GM12892 (cell line): ENCODE data around the gene PRKAR1B.
"Not testable (repeated sequence)": the region's sequence is repeated elsewhere in the genome, so short reads cannot be mapped to it uniquely, and the experiment has no call there.

Experiments
- DNase-seq: peaks from one replicate; pipeline ENCODE4 v3.0.0; 2011; ENCODE audit not compliant: insufficient read length
- FAIRE-seq: peaks from 2 replicates; lab custom pipeline; 2011; peaks lifted over from hg19 to GRCh38; lab: Jason Lieb, UNC
- POLR2A ChIP-seq: IDR thresholded peaks from 2 replicates; pipeline ENCODE4 v1.6.1; 2011; ENCODE audit warnings: low read depth, low read length, control low read depth
- POLR2AphosphoS5 ChIP-seq: IDR thresholded peaks from 2 replicates; pipeline ENCODE4 v1.6.1; 2011; ENCODE audit warnings: low read depth, low read length, control low read depth
- TAF1 ChIP-seq: IDR thresholded peaks from 2 replicates; pipeline ENCODE4 v1.6.1; 2011; ENCODE audit warnings: low read depth, mild to moderate bottlenecking, control low read depth, low read length, borderline replicate concordance

The PRKAR1B gene

DNA sequence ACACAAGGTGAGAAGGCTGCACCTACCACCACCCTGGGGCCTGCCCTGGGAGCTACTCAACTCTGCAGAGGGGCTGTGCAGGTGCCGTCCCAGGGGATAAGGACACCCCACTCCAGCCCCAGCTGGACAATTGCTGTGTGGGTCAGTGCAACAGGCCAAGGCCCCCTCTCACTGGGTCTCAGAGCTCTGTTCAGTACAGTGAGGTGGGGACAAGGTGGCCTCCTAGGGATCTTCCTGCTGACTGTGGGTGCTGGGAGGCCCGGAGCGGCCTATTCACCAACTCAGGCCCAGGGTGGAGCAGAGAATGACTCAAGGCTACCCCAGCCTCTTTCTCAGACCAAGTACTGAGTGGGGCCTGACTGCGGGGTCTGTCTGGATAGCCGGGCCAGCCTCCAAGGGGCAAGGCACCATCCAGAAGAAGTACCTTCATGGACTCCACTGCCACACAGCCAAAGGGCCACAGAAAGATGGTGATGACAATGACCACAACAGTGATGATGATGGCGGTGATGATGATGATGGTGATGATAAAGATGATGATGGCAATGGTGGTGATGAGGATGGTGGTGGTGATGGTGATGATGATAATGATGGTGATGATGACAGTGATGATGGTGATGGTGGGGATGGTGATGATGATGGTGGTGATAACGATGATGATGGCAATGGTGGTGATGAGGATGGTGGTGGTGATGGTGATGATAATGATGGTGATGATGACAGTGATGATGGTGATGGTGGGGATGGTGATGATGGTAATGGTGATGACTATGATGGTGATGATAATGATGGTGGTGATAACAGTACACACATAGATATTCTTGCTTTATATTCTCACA is 60.4 kb downstream of the PRKAR1B start:
- DNase-seq (no peak), FAIRE-seq (no peak)
- TF ChIP-seq POLR2AphosphoS5, result no peak
- TF ChIP-seq TAF1, result no peak
- no peak for TF ChIP-seq POLR2A

- DNase-seq (no peak), FAIRE-seq (no peak)
Observed at GRCh38 chr7:665736-666453, 61.2 kb downstream of the PRKAR1B start.

GRCh38 chr7:664997-665735 is 61.9 kb downstream of the PRKAR1B start:
- no peak for FAIRE-seq
- DNase-seq, result no peak
- TF ChIP-seq POLR2A (no peak), TAF1 (no peak), POLR2AphosphoS5 (no peak)

More at GRCh38 chr7:665736-666453, 61.2 kb downstream of the PRKAR1B start:
- no peak for TF ChIP-seq POLR2AphosphoS5
- TF ChIP-seq POLR2A, result no peak

DNA sequence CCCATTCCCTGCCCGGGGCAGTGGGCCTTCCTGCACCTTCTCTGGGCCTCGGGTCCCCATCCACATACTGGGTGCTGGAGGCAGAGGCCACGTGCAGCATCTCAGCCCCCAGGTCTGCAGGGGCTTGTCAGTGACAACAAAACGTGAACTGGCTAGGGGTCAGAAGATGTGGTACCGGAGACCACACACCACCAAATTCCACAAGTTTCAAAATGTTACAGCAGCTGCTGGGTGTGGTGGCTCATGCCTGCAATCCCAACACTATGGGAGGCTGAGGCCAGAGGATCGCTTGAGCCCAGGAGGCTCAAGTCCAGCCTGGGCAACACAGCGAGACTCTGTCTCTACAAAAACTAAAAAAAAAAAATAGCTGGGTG is 62.7 kb downstream of the PRKAR1B start:
- DNase-seq (no peak), FAIRE-seq (no peak)
- TF ChIP-seq POLR2AphosphoS5 (no peak), TAF1 (no peak), POLR2A (no peak)

GRCh38 chr7:662576-662975 is 64.5 kb downstream of the PRKAR1B start:
- TF ChIP-seq POLR2AphosphoS5 (no peak), POLR2A (no peak), TAF1 (no peak)
- FAIRE-seq (no peak), DNase-seq (no peak)

DNA sequence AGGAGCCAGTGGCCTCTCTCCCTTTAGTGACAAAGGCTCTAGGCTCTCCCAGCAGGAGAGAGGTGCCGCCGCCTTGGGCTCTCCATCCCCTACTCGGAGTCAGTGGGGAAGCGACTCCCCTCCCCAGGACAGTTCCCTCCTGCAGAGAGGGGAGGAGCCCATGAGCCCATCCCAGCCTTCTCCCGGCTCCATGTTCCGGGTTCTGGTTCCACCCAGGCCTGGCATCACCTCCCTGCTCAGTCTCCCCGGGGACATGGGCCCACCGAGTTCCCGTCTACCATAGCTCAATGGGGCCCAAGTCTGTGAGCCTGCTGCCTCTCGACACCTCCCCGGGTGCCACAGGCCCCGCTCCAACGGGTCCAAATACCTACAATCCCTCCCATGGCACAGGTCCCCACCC is 67.1 kb downstream of the PRKAR1B start:
- DNase-seq (no peak), FAIRE-seq (no peak)
- no peak for TF ChIP-seq POLR2AphosphoS5
- TF ChIP-seq TAF1, result no peak
- no peak for TF ChIP-seq POLR2A

GRCh38 chr7:659306-659847 is 67.7 kb downstream of the PRKAR1B start:
- TF ChIP-seq POLR2AphosphoS5, result no peak
- no peak for TF ChIP-seq TAF1
- no peak for TF ChIP-seq POLR2A
- no peak for FAIRE-seq
- DNase-seq, result no peak

- DNase-seq (no peak), FAIRE-seq (no peak)
- TF ChIP-seq TAF1, result no peak
- TF ChIP-seq POLR2A, result no peak
- TF ChIP-seq POLR2AphosphoS5, result no peak
Observed at GRCh38 chr7:657565-658119, 69.4 kb downstream of the PRKAR1B start.

DNA sequence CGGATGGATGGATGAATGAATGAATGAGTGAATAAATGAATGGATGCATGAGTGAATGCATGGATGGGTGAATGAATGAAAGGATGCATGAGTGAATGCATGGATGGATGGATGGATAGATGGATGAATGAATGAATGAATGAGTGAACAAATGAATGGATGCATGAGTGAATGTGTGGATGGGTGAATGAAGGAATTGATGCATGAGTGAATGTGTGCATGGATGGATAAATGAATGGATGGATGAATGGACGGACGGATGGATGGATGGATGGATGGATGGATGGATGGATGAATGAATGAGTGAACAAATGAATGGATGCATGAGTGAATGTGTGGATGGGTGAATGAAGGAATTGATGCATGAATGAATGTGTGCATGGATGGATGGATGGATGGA is 70.1 kb downstream of the PRKAR1B start:
- not testable (repeated sequence) for DNase-seq, FAIRE-seq

DNA sequence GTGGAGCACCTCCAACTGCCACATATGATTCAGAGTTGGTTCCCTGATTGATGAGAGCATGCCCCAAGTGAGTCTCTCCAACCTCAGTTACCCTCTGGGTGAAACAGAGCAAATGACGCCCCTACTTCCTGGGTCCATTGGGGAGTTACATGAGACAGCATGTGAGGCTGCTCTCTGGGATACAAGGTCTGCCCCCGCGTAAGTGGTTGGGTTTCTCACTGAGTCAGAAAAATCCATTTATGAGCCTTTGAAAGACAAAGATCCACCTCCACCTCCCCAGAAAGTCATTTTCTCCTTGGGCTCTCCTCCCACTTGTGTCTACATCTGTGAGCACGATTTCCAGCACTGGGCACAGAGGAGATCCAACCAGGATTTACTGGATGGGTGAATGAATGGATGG is 71.3 kb downstream of the PRKAR1B start:
- DNase-seq, result no peak
- no peak for TF ChIP-seq POLR2A
- no peak for TF ChIP-seq TAF1
- TF ChIP-seq POLR2AphosphoS5, result no peak
- no peak for FAIRE-seq

DNA sequence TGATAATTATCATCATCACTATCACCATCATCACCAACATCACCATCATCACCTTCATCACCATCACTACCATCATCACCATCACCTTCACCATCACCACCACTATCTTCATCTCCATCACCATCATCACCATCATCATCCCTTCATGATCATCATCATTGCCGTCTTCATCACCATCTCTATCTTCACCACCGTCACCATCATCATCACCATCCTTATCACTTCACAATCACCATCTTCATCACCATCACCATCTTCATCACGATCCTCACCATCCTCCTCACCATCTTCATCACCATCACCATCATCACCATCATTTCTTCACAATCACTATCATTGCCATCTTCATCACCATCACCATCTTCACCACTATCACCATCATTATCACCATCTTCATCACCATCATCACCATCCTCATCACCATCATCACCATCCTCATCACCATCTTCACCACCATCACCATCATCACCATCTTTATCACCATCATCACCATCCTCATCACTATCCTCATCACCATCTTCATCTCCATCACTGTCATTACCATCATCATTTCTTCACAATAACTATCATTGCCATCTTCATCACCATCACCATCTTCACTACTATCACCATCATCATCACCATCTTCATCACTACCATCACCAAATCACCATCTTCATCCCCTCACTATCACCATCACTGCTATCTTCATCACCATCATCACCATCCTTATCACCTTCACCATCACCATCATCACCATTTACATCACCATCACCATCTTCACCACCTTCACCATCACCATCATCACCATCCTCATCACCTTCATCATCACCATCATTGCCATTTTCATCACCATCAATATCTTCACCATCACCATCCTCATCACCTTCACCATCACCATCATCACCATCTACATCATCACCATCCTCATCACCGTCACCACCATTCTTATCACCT is 73.0 kb downstream of the PRKAR1B start:
- FAIRE-seq (no peak), DNase-seq (no peak)
- TF ChIP-seq TAF1 (no peak), POLR2A (no peak), POLR2AphosphoS5 (no peak)
